Tibial nerve (tissue), 4 donors: ENCODE results near the gene COPG2. TPM values are rescaled to one million over a fixed set of nuclear protein-coding genes. Genes with fewer than 3 reads are reported as not detected.

Experiments
- DNase-seq, 2 donors: peaks; one replicate each; pipeline ENCODE4 v3.0.0-alpha.2; 2019; ENCODE audit warnings: low spot score in 2 of 2
- H3K27ac ChIP-seq, 4 donors: fragments of 200-600 bp; sonication (generic) in 3 of 4; one replicate each; pipeline ENCODE4 v1.5.1; 2017 to 2019; ENCODE audit warnings: mild to moderate bottlenecking in 1 of 4
- H3K27me3 ChIP-seq, 2 donors: fragments of 200-600 bp; sonication (generic) in 1 of 2; one replicate each; pipeline versions ENCODE4 v1.5.1 to v1.6.0; 2017 to 2019
- H3K36me3 ChIP-seq, 3 donors: fragments of 200-600 bp; sonication (generic); one replicate each; pipeline ENCODE4 v1.5.1; 2018 to 2019
- H3K4me1 ChIP-seq, 4 donors: fragments of 200-600 bp; sonication (generic) in 3 of 4; one replicate each; pipeline ENCODE4 v1.5.1; 2017 to 2019
- H3K4me3 ChIP-seq, 4 donors: fragments of 200-600 bp; sonication (generic) in 3 of 4; one replicate each; pipeline ENCODE4 v1.5.1; 2017 to 2019; ENCODE audit warnings: mild to moderate bottlenecking in 1 of 4, moderate library complexity in 1 of 4
- H3K9me3 ChIP-seq, 4 donors: fragments of 200-600 bp; sonication (generic) in 3 of 4; one replicate each; pipeline ENCODE4 v1.5.1; 2017 to 2019
- EP300 ChIP-seq, 2 donors: sonication (generic); formaldehyde crosslinking; IDR thresholded peaks; one replicate each; pipeline ENCODE4 v1.6.1; 2017; ENCODE audit warnings: antibody characterized with exemption in 2 of 2, mild to moderate bottlenecking in 1 of 2
- POLR2A ChIP-seq, 2 donors: fragments of 450-650 bp; IDR thresholded peaks; one replicate each; pipeline ENCODE4 v1.6.1; 2017; ENCODE audit warnings: antibody characterized with exemption in 2 of 2, mild to moderate bottlenecking in 2 of 2, moderate library complexity in 2 of 2
- WGBS, 2 donors: methylation state at CpG; one replicate each; pipeline ENCODE4 v1.1.5; 2018; 5-methylcytosine and 5-hydroxymethylcytosine counted together
- total RNA-seq, 4 donors: library from RNA; depleted of rRNA; stranded (reverse); fragments of >200 nt; gene quantifications; one replicate each; pipeline ENCODE4 v1.1.0, GENCODE V29; 2016
- TF ChIP-seq, protein P1 (sequence below), 5 experiments: fragments of 200-600 bp in 3 of 5; fragments of 450-650 bp in 2 of 5; sonication (generic) in 3 of 5; IDR thresholded peaks; one replicate each; pipeline ENCODE4 v1.5.1; 2016 to 2019; ENCODE audit warnings: antibody characterized with exemption in 5 of 5, mild to moderate bottlenecking in 3 of 5, moderate library complexity in 2 of 5

COPG2 gene
- total RNA-seq, 4 donors from 2014 or later, result 12.7 to 22.7 (median 20.2) TPM

GRCh38 chr7:130689683-130690082 is 21.1 kb upstream of the COPG2 start:
- TF ChIP-seq, protein P1, sequence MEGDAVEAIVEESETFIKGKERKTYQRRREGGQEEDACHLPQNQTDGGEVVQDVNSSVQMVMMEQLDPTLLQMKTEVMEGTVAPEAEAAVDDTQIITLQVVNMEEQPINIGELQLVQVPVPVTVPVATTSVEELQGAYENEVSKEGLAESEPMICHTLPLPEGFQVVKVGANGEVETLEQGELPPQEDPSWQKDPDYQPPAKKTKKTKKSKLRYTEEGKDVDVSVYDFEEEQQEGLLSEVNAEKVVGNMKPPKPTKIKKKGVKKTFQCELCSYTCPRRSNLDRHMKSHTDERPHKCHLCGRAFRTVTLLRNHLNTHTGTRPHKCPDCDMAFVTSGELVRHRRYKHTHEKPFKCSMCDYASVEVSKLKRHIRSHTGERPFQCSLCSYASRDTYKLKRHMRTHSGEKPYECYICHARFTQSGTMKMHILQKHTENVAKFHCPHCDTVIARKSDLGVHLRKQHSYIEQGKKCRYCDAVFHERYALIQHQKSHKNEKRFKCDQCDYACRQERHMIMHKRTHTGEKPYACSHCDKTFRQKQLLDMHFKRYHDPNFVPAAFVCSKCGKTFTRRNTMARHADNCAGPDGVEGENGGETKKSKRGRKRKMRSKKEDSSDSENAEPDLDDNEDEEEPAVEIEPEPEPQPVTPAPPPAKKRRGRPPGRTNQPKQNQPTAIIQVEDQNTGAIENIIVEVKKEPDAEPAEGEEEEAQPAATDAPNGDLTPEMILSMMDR (IDR thresholded peaks at IDR 0.05), result no peak
- no peak for TF ChIP-seq EP300 (IDR thresholded peaks at IDR 0.05)
- TF ChIP-seq POLR2A (IDR thresholded peaks at IDR 0.05), result no peak
- WGBS, 2 donors, result 76 to 81% methylated on average over 1 of the region's 1 CpG
- Histone ChIP-seq H3K4me1 (no peaks in the 10 kb centered on the region), H3K27me3 (no peaks in the 10 kb centered on the region), H3K36me3 (no peaks in the 10 kb centered on the region), H3K9me3 (peaks cover 0 to 7% (median 0%) of the 10 kb centered on the region in 4 donors), H3K4me3 (no peak overlapping the region), H3K27ac (no peak overlapping the region)
- DNase-seq, result no peak

- 90 to 92% methylated on average over 2 of the region's 2 CpGs for whole genome bisulfite sequencing, 2 donors
- Histone ChIP-seq H3K27me3 (no peaks in the 10 kb centered on the region), H3K36me3 (no peaks in the 10 kb centered on the region), H3K9me3 (no peaks in the 10 kb centered on the region), H3K4me1 (no peaks in the 10 kb centered on the region), H3K27ac (no peak overlapping the region), H3K4me3 (no peak overlapping the region)
- no peak for DNase-seq
- TF ChIP-seq EP300 (IDR thresholded peaks at IDR 0.05) (no peak), POLR2A (IDR thresholded peaks at IDR 0.05) (no peak)
- TF ChIP-seq, protein P1 (IDR thresholded peaks at IDR 0.05), result no peak
These were observed 14.5 kb upstream of the COPG2 start for GRCh38 chr7:130683026-130683425.

DNA sequence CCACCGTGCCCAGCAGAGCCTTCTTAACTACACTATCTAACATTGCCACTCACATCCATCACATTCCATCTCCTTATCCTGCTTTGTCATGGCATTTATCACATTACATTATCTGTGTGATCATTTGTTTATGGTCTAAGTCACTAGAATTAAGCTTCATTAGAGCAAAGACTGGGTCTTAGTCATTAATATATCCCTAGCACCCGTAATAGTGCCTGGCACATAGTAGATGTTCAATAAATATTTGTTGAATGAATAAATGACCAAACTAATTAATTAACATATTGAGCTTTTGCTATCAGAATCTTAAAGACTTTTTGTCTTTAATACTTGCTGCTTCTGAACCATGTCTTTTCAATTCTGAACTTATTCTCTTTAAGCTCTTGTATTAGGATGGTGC is 5.9 kb upstream of the COPG2 start:
- Histone ChIP-seq H3K4me1 (peaks cover 0 to 3% (median under 1%) of the 10 kb centered on the region in 4 donors), H3K27ac (no peak overlapping the region), H3K27me3 (no peaks in the 10 kb centered on the region), H3K36me3 (no peaks in the 10 kb centered on the region), H3K4me3 (no peak overlapping the region), H3K9me3 (no peaks in the 10 kb centered on the region)
- 83 to 88% methylated on average over 2 of the region's 2 CpGs for WGBS, 2 donors
- no peak for DNase-seq
- TF ChIP-seq, protein P1 (IDR thresholded peaks at IDR 0.05), result no peak
- TF ChIP-seq EP300 (IDR thresholded peaks at IDR 0.05), result no peak
- TF ChIP-seq POLR2A (IDR thresholded peaks at IDR 0.05), result no peak

GRCh38 chr7:130673066-130673465 is 4.5 kb upstream of the COPG2 start:
- no peak for TF ChIP-seq EP300 (IDR thresholded peaks at IDR 0.05)
- TF ChIP-seq, protein P1 (IDR thresholded peaks at IDR 0.05), result no peak
- no peak for TF ChIP-seq POLR2A (IDR thresholded peaks at IDR 0.05)
- Histone ChIP-seq H3K36me3 (no peaks in the 10 kb centered on the region), H3K9me3 (no peaks in the 10 kb centered on the region), H3K27me3 (no peaks in the 10 kb centered on the region), H3K4me1 (peaks cover 0 to 9% (median 2%) of the 10 kb centered on the region in 4 donors), H3K4me3 (no peak overlapping the region), H3K27ac (no peak overlapping the region)
- DNase-seq, result no peak

DNA sequence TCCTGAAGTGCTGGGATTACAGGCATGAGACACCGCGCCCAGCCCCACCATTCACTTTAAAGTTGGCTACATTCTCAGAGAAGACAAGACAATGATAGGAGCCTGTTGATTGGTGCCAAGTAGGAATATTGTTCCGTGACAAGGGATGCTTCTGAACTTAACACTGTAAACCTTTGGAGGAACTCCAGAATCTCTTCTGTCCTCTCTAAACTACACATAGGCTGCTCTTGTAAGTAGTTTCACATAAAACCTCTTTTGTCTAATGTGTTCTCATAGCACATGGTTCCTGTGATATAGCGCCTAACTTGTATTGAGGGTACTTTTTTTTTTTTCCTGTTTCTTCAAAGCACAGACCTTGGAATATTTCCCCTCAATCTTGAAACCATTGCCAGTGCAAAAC is 3.6 kb upstream of the COPG2 start:
- no peak for DNase-seq

More for the DNA sequence above, 3.6 kb upstream of the COPG2 start:
- no peaks in the 10 kb centered on the region for H3K27me3 ChIP-seq
- no peak overlapping the region for H3K27ac ChIP-seq
- 72 to 73% methylated on average over 4 of the region's 4 CpGs for WGBS, 2 donors
- no peaks in the 10 kb centered on the region for H3K9me3 ChIP-seq
- no peaks in the 10 kb centered on the region for H3K36me3 ChIP-seq
- TF ChIP-seq, protein P1 (IDR thresholded peaks at IDR 0.05), result no peak
- no peak for TF ChIP-seq EP300 (IDR thresholded peaks at IDR 0.05)
- TF ChIP-seq POLR2A (IDR thresholded peaks at IDR 0.05), result no peak
- H3K4me1 ChIP-seq, result peaks cover 0 to 17% (median 5%) of the 10 kb centered on the region in 4 donors
- H3K4me3 ChIP-seq, result no peak overlapping the region
